ENCODE measurements around the gene RXRA.

RXRA gene

GRCh38 chr9:134286471-134287245 is 39.6 kb upstream of the RXRA start:
- Histone ChIP-seq H3K27ac (ENCODE audit: low read depth, low read length, poor library complexity, severe bottlenecking) (peak overlapping the region; percentile 95), H3K9ac (ENCODE audit: low read length) (peak overlapping the region; percentile 75), H2AFZ (ENCODE audit: low read length) (no peak overlapping the region), H3K9me2 (ENCODE audit: low read depth, low read length) (no peaks in the 10 kb centered on the region), H3K27me3 (ENCODE audit: insufficient read depth, low read length) (no peaks in the 10 kb centered on the region), H4K20me1 (ENCODE audit: insufficient read depth, low read length) (no peaks in the 10 kb centered on the region), H3K9me3 (ENCODE audit: low read length) (no peaks in the 10 kb centered on the region), H3K79me2 (ENCODE audit: insufficient read depth, low read length) (no peaks in the 10 kb centered on the region), H3K36me3 (ENCODE audit: insufficient read depth, low read length) (no peaks in the 10 kb centered on the region), H3F3A (ENCODE audit: insufficient read depth, low read length) (no peaks in the 10 kb centered on the region), H3K4me3 (ENCODE audit: low read depth, low read length, poor library complexity, severe bottlenecking) (peak overlapping the region; percentile 49), H3K4me1 (ENCODE audit: insufficient read depth, low read length, severe bottlenecking) (peaks cover 53% of the 10 kb centered on the region), H3K4me2 (ENCODE audit: low read length) (peak overlapping the region; percentile 73)
- TF ChIP-seq CTCF (IDR thresholded peaks at IDR 0.05; ENCODE audit: low read length) (peak; percentile 23; the same call in 1 of the 2 replicates), EZH2 (IDR thresholded peaks at IDR 0.05; ENCODE audit: borderline replicate concordance, low read length) (no peak)

DNA sequence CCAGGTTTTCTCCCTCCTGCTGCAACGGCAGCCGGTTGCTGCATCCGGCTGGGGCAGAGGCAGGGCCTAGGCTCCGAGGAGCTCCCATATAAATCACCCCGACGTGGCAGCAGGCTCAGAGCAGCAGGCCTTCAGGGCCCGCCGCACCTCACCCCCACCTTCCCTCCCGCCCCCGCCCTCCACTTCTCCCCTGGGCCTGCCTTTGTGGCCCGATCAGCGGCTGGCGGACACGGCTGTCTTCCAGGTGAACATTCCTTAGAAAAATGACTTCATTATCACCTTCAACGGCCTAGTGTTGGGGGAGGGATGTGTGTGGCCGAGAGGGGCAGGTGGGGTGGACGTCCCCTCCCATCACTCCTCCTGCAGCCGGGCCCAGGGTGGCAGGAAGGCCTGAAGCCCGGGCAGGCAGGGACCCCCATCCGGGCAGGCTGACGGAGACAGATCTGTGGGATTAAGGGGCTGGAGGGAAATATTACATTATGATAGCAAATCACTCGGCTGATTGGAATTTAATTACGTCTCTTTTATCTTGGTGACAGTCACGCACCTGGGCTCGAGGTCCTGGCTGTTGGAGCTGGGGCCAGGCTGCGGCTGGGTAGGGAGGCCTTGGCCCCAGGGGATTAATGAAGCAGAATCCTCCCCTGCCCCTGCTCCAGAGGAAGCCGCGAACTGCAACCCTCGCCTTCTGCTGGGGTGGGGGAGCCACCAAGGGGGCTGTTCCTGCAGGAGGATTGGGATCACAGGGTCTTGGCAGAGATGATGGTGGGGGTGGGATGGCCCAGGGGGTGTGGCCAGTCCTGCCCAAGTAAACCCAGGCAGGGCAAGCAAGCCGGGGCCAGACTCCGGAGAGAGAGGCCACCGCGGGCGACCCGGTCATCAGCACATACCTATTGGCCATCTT is 38.4 kb upstream of the RXRA start:
- Histone ChIP-seq H3K4me2 (ENCODE audit: low read length) (peak overlapping the region; percentile 52; the same call in 1 of the 2 replicates), H4K20me1 (ENCODE audit: insufficient read depth, low read length) (no peaks in the 10 kb centered on the region), H3K36me3 (ENCODE audit: insufficient read depth, low read length) (no peaks in the 10 kb centered on the region), H3K27ac (ENCODE audit: low read depth, low read length, poor library complexity, severe bottlenecking) (peak overlapping the region; percentile 82), H3F3A (ENCODE audit: insufficient read depth, low read length) (no peaks in the 10 kb centered on the region), H3K79me2 (ENCODE audit: insufficient read depth, low read length) (no peaks in the 10 kb centered on the region), H3K27me3 (ENCODE audit: insufficient read depth, low read length) (no peaks in the 10 kb centered on the region), H3K4me1 (ENCODE audit: insufficient read depth, low read length, severe bottlenecking) (peaks cover 65% of the 10 kb centered on the region), H2AFZ (ENCODE audit: low read length) (no peak overlapping the region), H3K4me3 (ENCODE audit: low read depth, low read length, poor library complexity, severe bottlenecking) (peak overlapping the region; percentile 40), H3K9me3 (ENCODE audit: low read length) (no peaks in the 10 kb centered on the region), H3K9ac (ENCODE audit: low read length) (peak overlapping the region; percentile 54; the same call in 1 of the 2 replicates), H3K9me2 (ENCODE audit: low read depth, low read length) (no peaks in the 10 kb centered on the region)
- no peak for TF ChIP-seq CTCF (IDR thresholded peaks at IDR 0.05; ENCODE audit: low read length)

GRCh38 chr9:134288746-134289145 is 37.5 kb upstream of the RXRA start:
- no peak overlapping the region; the same call in 1 of the 2 replicates for H3K4me2 ChIP-seq (ENCODE audit: low read length)
- H3K9ac ChIP-seq (ENCODE audit: low read length) = no peak overlapping the region; the same call in 1 of the 2 replicates

More at GRCh38 chr9:134288746-134289145, 37.5 kb upstream of the RXRA start:
- Histone ChIP-seq H3K9me2 (ENCODE audit: low read depth, low read length) (no peaks in the 10 kb centered on the region), H3K79me2 (ENCODE audit: insufficient read depth, low read length) (no peaks in the 10 kb centered on the region), H4K20me1 (ENCODE audit: insufficient read depth, low read length) (no peaks in the 10 kb centered on the region), H3K4me3 (ENCODE audit: low read depth, low read length, poor library complexity, severe bottlenecking) (no peak overlapping the region), H3F3A (ENCODE audit: insufficient read depth, low read length) (no peaks in the 10 kb centered on the region), H3K36me3 (ENCODE audit: insufficient read depth, low read length) (no peaks in the 10 kb centered on the region), H3K4me1 (ENCODE audit: insufficient read depth, low read length, severe bottlenecking) (peaks cover 74% of the 10 kb centered on the region), H3K27ac (ENCODE audit: low read depth, low read length, poor library complexity, severe bottlenecking) (peak overlapping the region; percentile 82), H3K27me3 (ENCODE audit: insufficient read depth, low read length) (no peaks in the 10 kb centered on the region), H2AFZ (ENCODE audit: low read length) (no peak overlapping the region), H3K9me3 (ENCODE audit: low read length) (no peaks in the 10 kb centered on the region)
- no peak for TF ChIP-seq CTCF (IDR thresholded peaks at IDR 0.05; ENCODE audit: low read length)
- TF ChIP-seq EZH2 (IDR thresholded peaks at IDR 0.05; ENCODE audit: borderline replicate concordance, low read length) = no peak
